ENCODE measurements around the gene C22orf23.

The C22orf23 gene

GRCh38 chr22:37894939-37895670 lies 58.3 kb downstream of the C22orf23 start:
- TF ChIP-seq CTCF (conservative IDR thresholded peaks at IDR 0.05; ENCODE audit: low read length): no peak
- DNase-seq (ENCODE audit: low read depth): no peak
- H3K4me3 ChIP-seq (ENCODE audit: low read length): no peak overlapping the region

- H3K4me3 ChIP-seq (ENCODE audit: low read length): no peak overlapping the region
- TF ChIP-seq CTCF (conservative IDR thresholded peaks at IDR 0.05; ENCODE audit: low read length): no peak
- no peak for DNase-seq (ENCODE audit: low read depth)
These were observed 59.8 kb downstream of the C22orf23 start for GRCh38 chr22:37893583-37893983.
